Cardiac fibroblast (primary cell): ENCODE data around the gene ARHGAP42.

Experiments
- DNase-seq, 2 donors: peaks; one replicate each; pipeline versions ENCODE4 v3.0.0 to v3.0.0-alpha.2; 2010; ENCODE audit warnings: low read depth in 2 of 2
- H3K4me3 ChIP-seq, 2 donors: replicated peaks in 1 of 2; 1 replicate in 1 of 2; 2 replicates in 1 of 2; pipeline ENCODE4 v1.5.1; 2011; ENCODE audit warnings: low read depth in 2 of 2, low read length in 2 of 2, mild to moderate bottlenecking in 2 of 2, moderate library complexity in 1 of 2
- CTCF ChIP-seq: IDR thresholded peaks from one replicate; pipeline ENCODE4 v1.5.1; 2011; ENCODE audit warnings: low read depth, mild to moderate bottlenecking, low read length, inconsistent platforms

The ARHGAP42 gene

GRCh38 chr11:100878474-100878873 is 191.4 kb downstream of the ARHGAP42 start:
- DNase-seq = peak; percentile 85 to 92
- no peak for TF ChIP-seq CTCF
- H3K4me3 ChIP-seq = no peak overlapping the region

- H3K4me3 ChIP-seq = no peak overlapping the region
- DNase-seq = no peak
- no peak for TF ChIP-seq CTCF
Observed at GRCh38 chr11:100882957-100883356, 195.9 kb downstream of the ARHGAP42 start.

GRCh38 chr11:100883830-100884229 is 196.7 kb downstream of the ARHGAP42 start:
- no peak for TF ChIP-seq CTCF
- DNase-seq = no peak
- H3K4me3 ChIP-seq = no peak overlapping the region

- no peak for TF ChIP-seq CTCF
- no peak for DNase-seq
- H3K4me3 ChIP-seq = no peak overlapping the region
Observed at GRCh38 chr11:100887659-100888058, 200.6 kb downstream of the ARHGAP42 start.

GRCh38 chr11:100888836-100889235 is 201.7 kb downstream of the ARHGAP42 start:
- DNase-seq = no peak
- H3K4me3 ChIP-seq = no peak overlapping the region
- no peak for TF ChIP-seq CTCF

GRCh38 chr11:100889758-100890157 is 202.7 kb downstream of the ARHGAP42 start:
- no peak for DNase-seq
- no peak for TF ChIP-seq CTCF
- H3K4me3 ChIP-seq = no peak overlapping the region

GRCh38 chr11:100890789-100891188 is 203.7 kb downstream of the ARHGAP42 start:
- DNase-seq = peak; percentile 65 to 89
- H3K4me3 ChIP-seq = no peak overlapping the region
- TF ChIP-seq CTCF = no peak
